ENCODE measurements around the gene NPY5R.

DNA sequence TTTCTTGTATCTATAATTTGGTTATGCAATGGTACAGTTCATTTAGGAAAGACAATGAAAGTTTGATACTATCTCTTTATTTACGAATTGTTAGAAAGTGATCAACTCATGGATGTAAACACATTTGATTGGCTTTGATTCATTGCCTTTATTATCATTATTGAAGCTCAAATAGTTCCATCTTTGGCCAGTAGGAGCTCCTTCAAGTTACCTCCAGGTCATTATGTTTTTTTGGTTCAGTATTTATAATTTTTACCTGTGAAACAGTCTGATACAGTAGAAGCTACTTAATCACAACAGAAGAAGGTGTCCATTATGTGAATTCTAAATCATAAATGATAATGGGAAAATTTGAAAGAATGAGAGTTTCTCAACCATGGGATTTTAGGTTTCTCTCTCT, 12.4 kb downstream of the NPY5R start:
- TF ChIP-seq, protein P1, sequence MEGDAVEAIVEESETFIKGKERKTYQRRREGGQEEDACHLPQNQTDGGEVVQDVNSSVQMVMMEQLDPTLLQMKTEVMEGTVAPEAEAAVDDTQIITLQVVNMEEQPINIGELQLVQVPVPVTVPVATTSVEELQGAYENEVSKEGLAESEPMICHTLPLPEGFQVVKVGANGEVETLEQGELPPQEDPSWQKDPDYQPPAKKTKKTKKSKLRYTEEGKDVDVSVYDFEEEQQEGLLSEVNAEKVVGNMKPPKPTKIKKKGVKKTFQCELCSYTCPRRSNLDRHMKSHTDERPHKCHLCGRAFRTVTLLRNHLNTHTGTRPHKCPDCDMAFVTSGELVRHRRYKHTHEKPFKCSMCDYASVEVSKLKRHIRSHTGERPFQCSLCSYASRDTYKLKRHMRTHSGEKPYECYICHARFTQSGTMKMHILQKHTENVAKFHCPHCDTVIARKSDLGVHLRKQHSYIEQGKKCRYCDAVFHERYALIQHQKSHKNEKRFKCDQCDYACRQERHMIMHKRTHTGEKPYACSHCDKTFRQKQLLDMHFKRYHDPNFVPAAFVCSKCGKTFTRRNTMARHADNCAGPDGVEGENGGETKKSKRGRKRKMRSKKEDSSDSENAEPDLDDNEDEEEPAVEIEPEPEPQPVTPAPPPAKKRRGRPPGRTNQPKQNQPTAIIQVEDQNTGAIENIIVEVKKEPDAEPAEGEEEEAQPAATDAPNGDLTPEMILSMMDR (IDR thresholded peaks at IDR 0.05): no peak
- no peak for TF ChIP-seq POLR2A (IDR thresholded peaks at IDR 0.05)

Measured in prostate gland (tissue), 2 donors.